Liver (tissue), 9 donors: Measurements from ENCODE around the gene FRZB. TPM values are rescaled to one million over a fixed set of nuclear protein-coding genes. Genes with fewer than 3 reads are reported as not detected.

ENCODE experiments used
- DNase-seq: peaks from one replicate; pipeline ENCODE4 v3.0.0-alpha.2; 2017; ENCODE audit warnings: low spot score
- H3K27ac ChIP-seq, 2 donors: one replicate each; pipeline ENCODE4 v1.7.0; 2013; ENCODE audit warnings: inconsistent platforms in 2 of 2, low read length in 2 of 2, control low read depth in 1 of 2, low read depth in 1 of 2, mild to moderate bottlenecking in 1 of 2
- H3K27me3 ChIP-seq, 4 donors: one replicate each; pipeline versions ENCODE4 v1.6.1 to v1.7.0; 2013; ENCODE audit warnings: low read length in 3 of 4, inconsistent platforms in 1 of 4, mild to moderate bottlenecking in 1 of 4, moderate library complexity in 1 of 4; ENCODE audit not compliant: control insufficient read depth in 4 of 4, insufficient read depth in 4 of 4
- H3K36me3 ChIP-seq, 4 donors: one replicate each; pipeline versions ENCODE4 v1.6.1 to v1.7.0; 2013; ENCODE audit warnings: low read length in 3 of 4, mild to moderate bottlenecking in 3 of 4, low read depth in 1 of 4, moderate library complexity in 1 of 4; ENCODE audit not compliant: control insufficient read depth in 4 of 4, insufficient read depth in 3 of 4
- H3K4me1 ChIP-seq, 4 donors: one replicate each; pipeline versions ENCODE4 v1.6.1 to v1.7.0; 2013; ENCODE audit warnings: low read length in 3 of 4, mild to moderate bottlenecking in 3 of 4, moderate library complexity in 1 of 4; ENCODE audit not compliant: control insufficient read depth in 4 of 4, insufficient read depth in 4 of 4
- H3K4me3 ChIP-seq, 3 donors: one replicate each; pipeline versions ENCODE4 v1.6.1 to v1.7.0; 2013; ENCODE audit warnings: low read length in 3 of 3, control low read depth in 1 of 3, low read depth in 1 of 3, mild to moderate bottlenecking in 1 of 3
- H3K9ac ChIP-seq, 2 donors: one replicate each; pipeline ENCODE4 v1.7.0; 2013; ENCODE audit warnings: low read length in 2 of 2, mild to moderate bottlenecking in 2 of 2, moderate library complexity in 2 of 2, control low read depth in 1 of 2, low read depth in 1 of 2
- H3K9me3 ChIP-seq, 4 donors: one replicate each; pipeline versions ENCODE4 v1.6.1 to v1.7.0; 2013; ENCODE audit warnings: low read length in 3 of 4; ENCODE audit not compliant: control insufficient read depth in 4 of 4
- CTCF ChIP-seq: fragments of 150-350 bp; IDR thresholded peaks from 2 replicates; pipeline ENCODE4 v1.5.1; 2017; ENCODE audit warnings: improper control_type of control experiment, low read depth, low read length; ENCODE audit not compliant: missing input control
- EGR1 ChIP-seq, 2 donors: IDR thresholded peaks; 2 replicates each; pipeline ENCODE4 v1.6.1; 2016 to 2018; ENCODE audit warnings: antibody characterized with exemption in 2 of 2, low read depth in 2 of 2
- FOXA1 ChIP-seq: IDR thresholded peaks from 2 replicates; pipeline ENCODE4 v1.6.1; 2016; ENCODE audit warnings: antibody characterized with exemption
- FOXA2 ChIP-seq: IDR thresholded peaks from 2 replicates; pipeline ENCODE4 v1.6.1; 2016; ENCODE audit warnings: antibody characterized with exemption
- GABPA ChIP-seq, 2 donors: IDR thresholded peaks in 1 of 2; conservative IDR thresholded peaks in 1 of 2; 2 replicates each; pipeline ENCODE4 v1.6.1; 2016; ENCODE audit warnings: antibody characterized with exemption in 2 of 2, mild to moderate bottlenecking in 1 of 2, moderate library complexity in 1 of 2
- HNF4A ChIP-seq, 2 donors: conservative IDR thresholded peaks; 2 replicates each; pipeline ENCODE4 v1.6.1; 2016; ENCODE audit warnings: antibody characterized with exemption in 2 of 2, mild to moderate bottlenecking in 2 of 2
- HNF4G ChIP-seq: IDR thresholded peaks from 2 replicates; pipeline ENCODE4 v1.6.1; 2016; ENCODE audit warnings: antibody characterized with exemption
- JUND ChIP-seq, 2 donors: IDR thresholded peaks; 2 replicates each; pipeline ENCODE4 v1.6.1; 2016; ENCODE audit warnings: antibody characterized with exemption in 2 of 2
- MAX ChIP-seq: IDR thresholded peaks from 2 replicates; pipeline ENCODE4 v1.6.1; 2016; ENCODE audit warnings: antibody characterized with exemption
- NR2F2 ChIP-seq: IDR thresholded peaks from 2 replicates; pipeline ENCODE4 v1.6.1; 2016; ENCODE audit warnings: antibody characterized with exemption
- RAD21 ChIP-seq, 2 donors: IDR thresholded peaks; 2 replicates each; pipeline ENCODE4 v1.6.1; 2016; ENCODE audit warnings: antibody characterized with exemption in 2 of 2, mild to moderate bottlenecking in 2 of 2
- RXRA ChIP-seq, 2 donors: IDR thresholded peaks; 2 replicates each; pipeline ENCODE4 v1.6.1; 2017 to 2018; ENCODE audit warnings: antibody characterized with exemption in 2 of 2, mild to moderate bottlenecking in 1 of 2
- SP1 ChIP-seq: IDR thresholded peaks from 2 replicates; pipeline ENCODE4 v1.6.1; 2018; ENCODE audit warnings: antibody characterized with exemption, mild to moderate bottlenecking
- TAF1 ChIP-seq: conservative IDR thresholded peaks from 2 replicates; pipeline ENCODE4 v1.6.1; 2016; ENCODE audit warnings: antibody characterized with exemption, mild to moderate bottlenecking
- YY1 ChIP-seq: IDR thresholded peaks from 2 replicates; pipeline ENCODE4 v1.6.1; 2016; ENCODE audit warnings: antibody characterized with exemption, mild to moderate bottlenecking
- WGBS: extraction: QIAGEN DNeasy Blood & Tissue Kit; methylation state at CpG from one replicate; pipeline ENCODE4 v1.1.7; 2013; 5-methylcytosine and 5-hydroxymethylcytosine counted together
- polyA plus RNA-seq, 2 donors: library from polyadenylated mRNA; stranded (reverse) in 1 of 2; unstranded in 1 of 2; fragments of 200-250 nt in 1 of 2; fragments of >200 nt in 1 of 2; fragmentation: Nextera tagmentation in 1 of 2; extraction: Ambion mirVana in 1 of 2; gene quantifications; one replicate each; pipeline versions ENCODE4 v1.2.1 to v1.2.3, GENCODE V29; 2013 to 2015
- total RNA-seq, 2 donors: library from RNA; depleted of rRNA; stranded (reverse); fragments of >200 nt; gene quantifications; one replicate each; pipeline ENCODE4 v1.2.3, GENCODE V29; 2014
- TF ChIP-seq, protein P1 (sequence below): IDR thresholded peaks from 2 replicates; pipeline ENCODE4 v1.6.1; 2016; ENCODE audit warnings: antibody characterized with exemption
- TF ChIP-seq, protein P2 (sequence below): IDR thresholded peaks from 2 replicates; pipeline ENCODE4 v1.6.1; 2016; ENCODE audit warnings: antibody characterized with exemption, mild to moderate bottlenecking
- TF ChIP-seq, protein P3 (sequence below): IDR thresholded peaks from 2 replicates; pipeline ENCODE4 v1.6.1; 2016; ENCODE audit warnings: antibody characterized with exemption
- donor health status: healthy.
- donor health status: healthy.
- donor health status: healthy.
- donor health status: healthy.
- donor health status: healthy.

Gene FRZB
- total and polyA plus RNA-seq, 4 donors = 0.17 to 1.0 (median 0.54) TPM

GRCh38 chr2:182910965-182911364 lies 44.5 kb upstream of the FRZB start:
- DNase-seq = no peak
- Histone ChIP-seq H3K27me3 (no peaks in the 10 kb centered on the region), H3K36me3 (no peaks in the 10 kb centered on the region), H3K27ac (no peak overlapping the region), H3K4me3 (no peak overlapping the region), H3K9ac (no peak overlapping the region), H3K9me3 (no peaks in the 10 kb centered on the region), H3K4me1 (peaks cover 3 to 41% (median 24%) of the 10 kb centered on the region in 4 donors)
- WGBS = 98% methylated on average over 1 of the region's 1 CpG
- TF ChIP-seq HNF4G (no peak), HNF4A (conservative IDR thresholded peaks at IDR 0.05) (peak; percentile 6 to 38)

- TF ChIP-seq RXRA (IDR thresholded peaks at IDR 0.05) = no peak
- TF ChIP-seq HNF4A (conservative IDR thresholded peaks at IDR 0.05) = no peak
- TF ChIP-seq, protein P1, sequence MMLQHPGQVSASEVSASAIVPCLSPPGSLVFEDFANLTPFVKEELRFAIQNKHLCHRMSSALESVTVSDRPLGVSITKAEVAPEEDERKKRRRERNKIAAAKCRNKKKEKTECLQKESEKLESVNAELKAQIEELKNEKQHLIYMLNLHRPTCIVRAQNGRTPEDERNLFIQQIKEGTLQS = no peak
- no peak for TF ChIP-seq NR2F2
- TF ChIP-seq TAF1 = no peak
- no peak for TF ChIP-seq HNF4G
- no peak for TF ChIP-seq FOXA1
- TF ChIP-seq RAD21 (IDR thresholded peaks at IDR 0.05) = no peak
- TF ChIP-seq CTCF = no peak
- TF ChIP-seq FOXA2 = no peak
- TF ChIP-seq SP1 = no peak
- TF ChIP-seq JUND (IDR thresholded peaks at IDR 0.05) = no peak
- no peak for TF ChIP-seq EGR1 (IDR thresholded peaks at IDR 0.05; ENCODE audit: low read depth in 2 of 2)
- TF ChIP-seq MAX = no peak
- no peak for TF ChIP-seq GABPA (IDR thresholded peaks at IDR 0.05 in 1 of 2, conservative IDR thresholded peaks at IDR 0.05 in 1 of 2)
- TF ChIP-seq, protein P2, sequence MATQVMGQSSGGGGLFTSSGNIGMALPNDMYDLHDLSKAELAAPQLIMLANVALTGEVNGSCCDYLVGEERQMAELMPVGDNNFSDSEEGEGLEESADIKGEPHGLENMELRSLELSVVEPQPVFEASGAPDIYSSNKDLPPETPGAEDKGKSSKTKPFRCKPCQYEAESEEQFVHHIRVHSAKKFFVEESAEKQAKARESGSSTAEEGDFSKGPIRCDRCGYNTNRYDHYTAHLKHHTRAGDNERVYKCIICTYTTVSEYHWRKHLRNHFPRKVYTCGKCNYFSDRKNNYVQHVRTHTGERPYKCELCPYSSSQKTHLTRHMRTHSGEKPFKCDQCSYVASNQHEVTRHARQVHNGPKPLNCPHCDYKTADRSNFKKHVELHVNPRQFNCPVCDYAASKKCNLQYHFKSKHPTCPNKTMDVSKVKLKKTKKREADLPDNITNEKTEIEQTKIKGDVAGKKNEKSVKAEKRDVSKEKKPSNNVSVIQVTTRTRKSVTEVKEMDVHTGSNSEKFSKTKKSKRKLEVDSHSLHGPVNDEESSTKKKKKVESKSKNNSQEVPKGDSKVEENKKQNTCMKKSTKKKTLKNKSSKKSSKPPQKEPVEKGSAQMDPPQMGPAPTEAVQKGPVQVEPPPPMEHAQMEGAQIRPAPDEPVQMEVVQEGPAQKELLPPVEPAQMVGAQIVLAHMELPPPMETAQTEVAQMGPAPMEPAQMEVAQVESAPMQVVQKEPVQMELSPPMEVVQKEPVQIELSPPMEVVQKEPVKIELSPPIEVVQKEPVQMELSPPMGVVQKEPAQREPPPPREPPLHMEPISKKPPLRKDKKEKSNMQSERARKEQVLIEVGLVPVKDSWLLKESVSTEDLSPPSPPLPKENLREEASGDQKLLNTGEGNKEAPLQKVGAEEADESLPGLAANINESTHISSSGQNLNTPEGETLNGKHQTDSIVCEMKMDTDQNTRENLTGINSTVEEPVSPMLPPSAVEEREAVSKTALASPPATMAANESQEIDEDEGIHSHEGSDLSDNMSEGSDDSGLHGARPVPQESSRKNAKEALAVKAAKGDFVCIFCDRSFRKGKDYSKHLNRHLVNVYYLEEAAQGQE = no peak
- TF ChIP-seq, protein P3, sequence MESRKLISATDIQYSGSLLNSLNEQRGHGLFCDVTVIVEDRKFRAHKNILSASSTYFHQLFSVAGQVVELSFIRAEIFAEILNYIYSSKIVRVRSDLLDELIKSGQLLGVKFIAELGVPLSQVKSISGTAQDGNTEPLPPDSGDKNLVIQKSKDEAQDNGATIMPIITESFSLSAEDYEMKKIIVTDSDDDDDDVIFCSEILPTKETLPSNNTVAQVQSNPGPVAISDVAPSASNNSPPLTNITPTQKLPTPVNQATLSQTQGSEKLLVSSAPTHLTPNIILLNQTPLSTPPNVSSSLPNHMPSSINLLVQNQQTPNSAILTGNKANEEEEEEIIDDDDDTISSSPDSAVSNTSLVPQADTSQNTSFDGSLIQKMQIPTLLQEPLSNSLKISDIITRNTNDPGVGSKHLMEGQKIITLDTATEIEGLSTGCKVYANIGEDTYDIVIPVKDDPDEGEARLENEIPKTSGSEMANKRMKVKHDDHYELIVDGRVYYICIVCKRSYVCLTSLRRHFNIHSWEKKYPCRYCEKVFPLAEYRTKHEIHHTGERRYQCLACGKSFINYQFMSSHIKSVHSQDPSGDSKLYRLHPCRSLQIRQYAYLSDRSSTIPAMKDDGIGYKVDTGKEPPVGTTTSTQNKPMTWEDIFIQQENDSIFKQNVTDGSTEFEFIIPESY = no peak
- TF ChIP-seq YY1 = no peak
- H3K27me3 ChIP-seq = no peaks in the 10 kb centered on the region
- H3K4me1 ChIP-seq = peaks cover 0 to 12% (median 3%) of the 10 kb centered on the region in 4 donors
- H3K27ac ChIP-seq = no peak overlapping the region
- no peak overlapping the region for H3K4me3 ChIP-seq
- H3K9me3 ChIP-seq = no peaks in the 10 kb centered on the region
- no peak overlapping the region for H3K9ac ChIP-seq
- WGBS = 84% methylated on average over 7 of the region's 7 CpGs
- DNase-seq = no peak
- H3K36me3 ChIP-seq = no peaks in the 10 kb centered on the region
These were observed 40.8 kb upstream of the FRZB start for GRCh38 chr2:182907081-182907830.
